Measurements from ENCODE around the gene CDC37.

The CDC37 gene

GRCh38 chr19:10352764-10353671, 50.3 kb downstream of the CDC37 start:
- DNase-seq: peak; percentile 91

- DNase-seq: no peak
These were observed 56.8 kb downstream of the CDC37 start for GRCh38 chr19:10346509-10346908.

GRCh38 chr19:10344780-10345179, 58.6 kb downstream of the CDC37 start:
- DNase-seq: no peak

GRCh38 chr19:10343495-10343894, 59.8 kb downstream of the CDC37 start:
- no peak for DNase-seq

Measured in retina (tissue), 1 donor.